Sigmoid colon (tissue), 4 donors: Measurements from ENCODE around the gene ZNF888.

Experiments
- CTCF ChIP-seq, 4 experiments: fragments of 450-650 bp in 3 of 4; fragments of 200-600 bp in 1 of 4; IDR thresholded peaks; one replicate each; pipeline ENCODE4 v1.5.1; 2016 to 2019; ENCODE audit warnings: antibody characterized with exemption in 4 of 4, mild to moderate bottlenecking in 3 of 4, moderate library complexity in 2 of 4
- POLR2AphosphoS5 ChIP-seq, 4 donors: sonication (generic); formaldehyde crosslinking; IDR thresholded peaks; one replicate each; pipeline ENCODE4 v1.6.1; 2017; ENCODE audit warnings: antibody characterized with exemption in 4 of 4

GRCh38 chr19:52901842-52902241 lies 21.4 kb downstream of the ZNF888 start:
- no peak for TF ChIP-seq POLR2AphosphoS5 (IDR thresholded peaks at IDR 0.05)
- no peak for TF ChIP-seq CTCF (IDR thresholded peaks at IDR 0.05)
